Measurements from ENCODE around the gene IDI1.

Gene IDI1

DNA sequence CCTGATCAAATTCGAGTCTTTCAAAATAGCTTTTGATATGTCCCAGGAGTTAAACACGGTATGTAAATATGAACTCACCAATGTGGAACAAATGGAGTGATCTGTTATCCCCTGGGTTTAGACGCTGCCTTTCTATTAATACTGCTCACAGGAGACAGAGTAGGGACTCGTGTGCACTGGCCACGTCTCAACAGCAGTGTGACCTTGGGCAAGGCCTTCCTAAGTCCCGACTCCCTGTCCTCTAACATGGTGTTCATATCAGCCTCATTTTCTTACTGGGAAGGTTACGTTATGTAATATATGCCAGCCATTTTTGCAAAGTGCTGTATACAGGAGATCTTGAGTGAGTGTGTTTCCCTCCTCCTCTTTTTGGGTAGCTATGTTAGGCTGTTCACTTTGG lies 9.1 kb upstream of the IDI1 start:
- Histone ChIP-seq H3K27me3 (ENCODE audit: insufficient read depth, poor library complexity, severe bottlenecking) (no peaks in the 10 kb centered on the region), H3K9me3 (ENCODE audit: severe bottlenecking) (no peaks in the 10 kb centered on the region), H3K4me1 (ENCODE audit: insufficient read depth, poor library complexity, severe bottlenecking) (peaks cover 52% of the 10 kb centered on the region), H3K4me3 (ENCODE audit: severe bottlenecking) (no peak overlapping the region), H3K36me3 (ENCODE audit: low read depth) (peaks cover 30% of the 10 kb centered on the region), H3K27ac (ENCODE audit: poor library complexity, severe bottlenecking) (peak overlapping the region; percentile 89)
- TF ChIP-seq, protein P1, sequence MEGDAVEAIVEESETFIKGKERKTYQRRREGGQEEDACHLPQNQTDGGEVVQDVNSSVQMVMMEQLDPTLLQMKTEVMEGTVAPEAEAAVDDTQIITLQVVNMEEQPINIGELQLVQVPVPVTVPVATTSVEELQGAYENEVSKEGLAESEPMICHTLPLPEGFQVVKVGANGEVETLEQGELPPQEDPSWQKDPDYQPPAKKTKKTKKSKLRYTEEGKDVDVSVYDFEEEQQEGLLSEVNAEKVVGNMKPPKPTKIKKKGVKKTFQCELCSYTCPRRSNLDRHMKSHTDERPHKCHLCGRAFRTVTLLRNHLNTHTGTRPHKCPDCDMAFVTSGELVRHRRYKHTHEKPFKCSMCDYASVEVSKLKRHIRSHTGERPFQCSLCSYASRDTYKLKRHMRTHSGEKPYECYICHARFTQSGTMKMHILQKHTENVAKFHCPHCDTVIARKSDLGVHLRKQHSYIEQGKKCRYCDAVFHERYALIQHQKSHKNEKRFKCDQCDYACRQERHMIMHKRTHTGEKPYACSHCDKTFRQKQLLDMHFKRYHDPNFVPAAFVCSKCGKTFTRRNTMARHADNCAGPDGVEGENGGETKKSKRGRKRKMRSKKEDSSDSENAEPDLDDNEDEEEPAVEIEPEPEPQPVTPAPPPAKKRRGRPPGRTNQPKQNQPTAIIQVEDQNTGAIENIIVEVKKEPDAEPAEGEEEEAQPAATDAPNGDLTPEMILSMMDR (IDR thresholded peaks at IDR 0.05; ENCODE audit: poor library complexity, severe bottlenecking): no peak
- no peak for DNase-seq (ENCODE audit: low spot score)
- ATAC-seq (ENCODE audit: low read depth): no peak

DNA sequence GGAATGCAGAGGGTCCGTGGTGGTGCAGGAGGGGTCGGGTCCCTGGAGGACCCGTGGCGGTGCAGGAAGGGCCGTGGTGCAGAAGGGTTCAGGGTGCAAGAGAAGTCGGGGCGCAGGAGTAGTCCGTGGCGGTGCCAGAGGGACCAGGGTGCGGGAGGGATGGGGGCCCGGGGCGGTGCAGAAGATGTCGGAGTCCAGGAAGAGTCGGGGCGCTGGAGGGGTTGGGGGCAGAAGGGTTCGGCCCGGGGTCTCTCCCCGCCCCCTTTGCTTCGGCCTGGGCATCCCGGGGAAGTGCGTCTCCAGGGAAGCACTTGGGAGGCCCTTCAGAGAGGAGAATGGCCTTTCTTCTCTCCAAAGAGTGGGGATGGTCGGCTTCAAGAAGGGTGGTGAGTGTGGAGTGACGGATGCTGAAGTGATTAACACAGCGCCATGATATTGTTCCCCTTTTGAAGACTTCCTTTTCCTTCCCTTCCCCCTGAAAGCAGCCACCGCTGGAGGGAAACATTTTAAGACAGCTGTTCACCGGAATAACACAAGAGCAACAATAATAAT lies 8.3 kb upstream of the IDI1 start:
- Histone ChIP-seq H3K27ac (ENCODE audit: poor library complexity, severe bottlenecking) (peak overlapping the region; percentile 89), H3K27me3 (ENCODE audit: insufficient read depth, poor library complexity, severe bottlenecking) (no peaks in the 10 kb centered on the region), H3K4me1 (ENCODE audit: insufficient read depth, poor library complexity, severe bottlenecking) (peaks cover 50% of the 10 kb centered on the region), H3K4me3 (ENCODE audit: severe bottlenecking) (peak overlapping the region; percentile 96), H3K9me3 (ENCODE audit: severe bottlenecking) (no peaks in the 10 kb centered on the region), H3K36me3 (ENCODE audit: low read depth) (peaks cover 33% of the 10 kb centered on the region)
- ATAC-seq (ENCODE audit: low read depth): peak; percentile 2; the same call in 2 of the 3 replicates
- TF ChIP-seq, protein P1 (IDR thresholded peaks at IDR 0.05; ENCODE audit: poor library complexity, severe bottlenecking): no peak
- no peak for DNase-seq (ENCODE audit: low spot score)

DNA sequence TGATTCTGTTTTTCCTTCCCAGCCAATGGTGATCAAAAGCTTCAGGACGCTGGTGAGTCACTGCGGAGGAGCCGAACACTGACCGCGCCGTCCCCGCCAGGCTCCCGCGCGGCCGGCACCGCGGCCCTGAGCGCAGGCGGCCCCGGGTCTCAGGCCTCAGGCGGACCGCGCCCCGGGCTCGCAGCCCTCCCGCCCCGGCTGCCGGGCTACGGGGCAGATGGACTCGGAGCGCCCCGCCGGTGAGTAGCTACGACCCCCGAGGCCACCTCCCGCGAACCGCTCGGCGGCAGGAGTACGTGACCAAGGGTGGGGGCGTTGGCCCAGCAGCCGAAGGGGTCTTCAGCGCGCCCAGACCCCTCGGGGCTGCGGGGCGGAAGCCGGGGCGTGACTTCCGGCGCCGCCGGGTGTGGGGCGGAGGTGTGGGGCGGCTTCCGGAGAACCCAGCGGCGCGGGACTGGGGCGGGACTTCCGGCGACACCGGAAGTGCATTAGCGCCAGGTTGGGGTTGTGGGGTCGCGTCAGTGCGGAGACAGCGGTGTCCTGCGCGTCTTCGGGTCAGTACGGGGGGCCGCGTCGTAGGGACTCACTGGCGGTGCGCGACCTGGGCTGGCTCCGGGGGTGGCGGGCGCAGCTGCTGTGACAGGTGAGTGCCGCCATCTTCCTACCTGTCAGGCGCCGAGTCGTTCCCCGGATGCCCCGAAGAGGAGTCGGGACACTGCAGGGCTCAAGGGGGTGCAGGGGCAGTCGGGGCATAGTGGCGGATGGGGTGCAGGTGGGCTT lies 7.6 kb upstream of the IDI1 start, which contains the start of gene WDR37:
Gene WDR37, plus strand, starts transcription at position 60 of the 780 bp plus-strand sequence. CDS start 15,771 bp downstream, outside the sequence.
- no peaks in the 10 kb centered on the region for H3K9me3 ChIP-seq (ENCODE audit: severe bottlenecking)

DNA sequence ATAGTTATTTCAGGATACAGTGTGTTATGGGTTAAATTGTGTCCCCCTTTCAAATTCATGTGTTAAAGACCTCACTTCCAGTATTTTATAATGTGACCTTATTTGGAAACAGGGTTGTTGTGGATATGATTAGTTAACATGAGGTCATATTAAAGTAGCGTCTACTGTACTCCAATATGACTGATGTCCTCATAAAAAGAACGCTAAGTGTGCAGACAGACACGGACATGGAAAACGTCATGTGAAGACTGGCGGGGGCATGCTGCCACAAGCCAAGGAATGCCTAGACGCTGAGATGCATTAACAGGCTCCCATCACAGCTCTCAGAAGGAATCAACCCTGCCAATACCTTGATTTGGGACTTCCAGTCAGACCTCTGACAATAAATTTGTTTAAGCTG lies 5.8 kb upstream of the IDI1 start:
- no peaks in the 10 kb centered on the region for H3K9me3 ChIP-seq (ENCODE audit: severe bottlenecking)
- H3K36me3 ChIP-seq (ENCODE audit: low read depth): peaks cover 43% of the 10 kb centered on the region
- DNase-seq (ENCODE audit: low spot score) (no peak), ATAC-seq (ENCODE audit: low read depth) (peak; percentile 47)
- H3K27ac ChIP-seq (ENCODE audit: poor library complexity, severe bottlenecking): peak overlapping the region; percentile 89
- TF ChIP-seq, protein P1 (IDR thresholded peaks at IDR 0.05; ENCODE audit: poor library complexity, severe bottlenecking): no peak
- H3K4me1 ChIP-seq (ENCODE audit: insufficient read depth, poor library complexity, severe bottlenecking): peaks cover 35% of the 10 kb centered on the region
- H3K27me3 ChIP-seq (ENCODE audit: insufficient read depth, poor library complexity, severe bottlenecking): no peaks in the 10 kb centered on the region
- peak overlapping the region; percentile 96 for H3K4me3 ChIP-seq (ENCODE audit: severe bottlenecking)

More for the DNA sequence above, 7.6 kb upstream of the IDI1 start, which contains the start of gene WDR37:
- Histone ChIP-seq H3K27ac (ENCODE audit: poor library complexity, severe bottlenecking) (peak within 1 kb of the TSS; percentile 89), H3K4me1 (ENCODE audit: insufficient read depth, poor library complexity, severe bottlenecking) (peaks cover 44% of the 10 kb centered on the region), H3K36me3 (ENCODE audit: low read depth) (peaks cover 39% of the 10 kb centered on the region), H3K4me3 (ENCODE audit: severe bottlenecking) (peak within 1 kb of the TSS; percentile 96), H3K27me3 (ENCODE audit: insufficient read depth, poor library complexity, severe bottlenecking) (no peaks in the 10 kb centered on the region)
- ATAC-seq (ENCODE audit: low read depth): peak; percentile 80
- TF ChIP-seq, protein P1 (IDR thresholded peaks at IDR 0.05; ENCODE audit: poor library complexity, severe bottlenecking): no peak
- peak; percentile 80 for DNase-seq (ENCODE audit: low spot score)

All from RWPE2 (cell line).